Hippocampal formation (tissue), 2 donors: ENCODE data around the gene FBXW4.

ENCODE experiments used
- DNase-seq, 2 donors: peaks; one replicate each; lab custom pipeline; 2025; lab: John Stamatoyannopoulos, UW

The FBXW4 gene

DNA sequence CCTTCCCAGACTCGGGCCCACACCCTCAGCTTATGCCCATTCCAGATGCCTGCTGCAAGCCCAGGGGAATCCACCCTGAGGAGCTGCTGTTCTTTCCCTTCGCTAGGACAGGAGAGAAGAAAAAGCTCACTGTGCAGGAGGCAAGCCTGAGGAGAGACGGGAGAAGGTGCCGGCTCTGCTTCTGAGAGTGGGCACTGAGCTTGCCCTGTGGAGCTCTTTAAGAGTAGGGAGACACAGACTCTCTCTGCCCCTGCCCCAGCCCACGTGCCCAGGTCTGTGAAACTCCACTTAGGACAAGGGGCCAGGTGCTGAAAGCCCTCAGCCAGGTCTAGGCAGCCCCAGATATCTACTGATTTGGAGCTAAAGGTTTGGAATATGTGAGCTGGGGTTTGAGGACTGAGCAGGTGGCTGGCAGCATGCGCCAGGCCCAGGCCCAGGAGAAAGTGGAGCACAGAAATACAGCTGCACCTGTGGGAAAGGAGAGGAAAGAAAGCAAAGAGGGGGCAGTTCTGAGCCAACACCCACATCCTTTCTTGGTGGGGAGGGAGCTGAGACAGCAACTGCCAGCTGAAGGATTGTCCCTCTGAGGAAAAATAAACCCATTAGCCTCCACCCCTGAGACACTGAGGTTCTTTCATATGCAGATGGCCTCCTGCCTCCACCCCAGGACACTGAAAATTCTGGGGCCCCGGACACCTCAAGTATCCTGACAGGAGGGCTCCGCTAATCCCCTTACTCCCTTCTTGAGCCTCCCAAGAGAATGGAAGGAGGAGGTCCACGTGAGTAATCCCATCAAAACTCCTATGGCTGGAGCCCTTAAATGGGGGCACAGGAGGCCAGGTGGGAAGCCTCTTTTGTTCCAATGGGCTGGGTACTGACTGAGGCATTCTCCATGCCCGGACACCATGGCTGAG is 114.2 kb downstream of the FBXW4 start:
- no peak for DNase-seq

DNA sequence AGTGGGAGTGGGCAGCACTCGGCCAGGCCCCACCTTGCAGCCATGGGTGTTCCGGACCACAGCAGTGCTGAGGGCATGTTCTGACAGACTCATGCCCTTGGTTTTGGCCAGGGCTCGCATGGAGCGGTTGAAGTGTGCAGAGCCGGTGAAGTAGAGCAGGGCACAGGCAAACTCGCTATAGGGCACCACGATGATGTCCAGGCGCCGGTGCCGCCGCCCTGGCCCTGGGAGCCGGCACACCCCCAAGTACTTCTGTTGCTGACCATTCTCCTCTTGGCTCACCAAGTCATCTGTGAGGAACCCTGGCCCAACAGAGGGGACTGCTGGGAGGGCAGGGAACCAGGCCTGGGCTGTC is 115.5 kb downstream of the FBXW4 start:
- no peak for DNase-seq

DNA sequence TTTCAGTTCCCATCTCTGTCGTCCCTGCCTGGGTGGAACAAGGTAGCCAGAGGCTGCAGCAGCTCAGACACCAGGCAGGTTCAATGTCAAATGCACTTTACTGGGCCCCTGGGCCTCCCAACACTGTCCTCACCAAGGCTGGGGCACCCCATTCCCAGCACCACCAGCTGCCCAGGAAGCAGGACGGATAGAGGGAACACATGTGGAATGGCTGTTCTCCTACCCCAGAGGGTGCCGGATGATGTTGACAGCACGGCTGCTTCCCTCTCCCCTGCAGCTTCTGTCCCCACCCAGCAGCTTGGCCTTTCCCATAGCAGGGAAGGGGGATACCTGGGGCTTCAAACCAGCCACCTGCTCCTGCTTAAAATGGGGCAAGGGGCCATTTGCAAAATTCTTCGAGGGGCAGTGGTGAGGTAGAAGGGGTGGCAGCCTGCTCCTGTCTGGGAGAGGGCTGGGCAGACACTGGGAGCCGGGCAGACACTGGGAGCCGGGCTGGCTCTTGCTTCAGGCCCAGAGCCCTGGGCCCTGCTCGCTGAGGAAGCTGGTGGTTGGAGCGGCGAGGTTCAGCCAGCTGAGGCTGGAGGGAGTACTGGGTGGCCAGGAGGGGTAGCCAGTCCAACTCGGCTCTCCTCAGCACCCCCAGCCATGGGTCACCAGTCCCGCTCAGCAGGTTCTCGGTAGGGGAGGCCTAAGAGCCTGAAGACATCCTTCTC is 116.0 kb downstream of the FBXW4 start:
- no peak for DNase-seq

DNA sequence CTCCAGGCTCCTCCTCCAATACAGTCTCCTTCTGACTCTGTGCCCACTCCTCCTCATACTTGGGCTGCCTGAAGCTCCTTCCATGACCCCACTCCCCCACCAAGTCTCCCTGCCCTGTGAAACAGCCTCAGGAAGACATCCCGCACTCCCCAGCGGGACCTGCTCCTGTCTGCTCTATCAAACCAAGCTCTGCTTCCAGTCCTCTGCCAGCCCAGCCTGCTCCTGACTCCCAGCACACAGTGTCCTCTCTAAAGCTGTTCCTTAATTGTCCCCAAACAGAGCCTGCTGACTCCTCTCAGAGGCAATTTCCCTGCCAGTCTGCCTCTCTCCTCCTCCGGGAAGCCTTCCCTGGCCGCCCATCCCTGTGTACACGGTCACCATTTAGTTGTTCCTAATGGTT is 116.8 kb downstream of the FBXW4 start:
- no peak for DNase-seq

DNA sequence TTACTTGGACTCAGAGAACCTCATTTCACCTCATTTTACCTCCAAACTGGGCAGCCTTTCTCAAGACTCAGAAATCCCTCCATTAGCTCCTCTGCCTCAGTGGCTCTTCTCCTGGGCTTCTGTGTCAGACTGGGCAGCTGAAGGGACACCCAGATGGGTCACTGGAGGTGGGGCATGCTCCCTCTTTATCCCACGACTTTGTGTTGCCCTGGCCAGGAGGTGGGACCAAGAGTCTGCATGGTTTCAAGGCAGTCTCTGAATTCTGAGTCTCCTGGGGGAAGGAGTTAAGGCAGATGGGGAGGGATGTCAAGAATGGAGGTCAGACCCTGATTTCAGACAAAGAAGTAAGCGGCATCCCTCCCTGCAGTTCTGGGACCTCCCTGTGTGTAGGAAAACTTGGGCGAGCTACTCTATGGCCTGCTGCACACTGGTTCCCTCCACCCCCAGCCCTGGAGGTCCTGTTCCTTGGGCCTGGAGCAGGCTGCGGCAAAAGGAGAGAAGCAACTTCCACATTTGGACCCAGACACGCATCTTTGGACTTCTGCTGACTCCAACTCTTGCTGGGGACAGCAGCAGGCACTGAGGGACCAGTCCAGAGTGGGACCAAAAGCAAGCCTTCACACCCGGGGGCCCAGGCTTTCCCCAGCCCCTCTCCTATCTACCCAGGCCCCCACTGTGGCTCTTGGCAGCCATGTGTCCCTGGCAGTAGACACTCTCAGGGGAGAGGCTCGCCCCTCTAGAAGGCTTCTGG is 117.7 kb downstream of the FBXW4 start:
- DNase-seq, result no peak

DNA sequence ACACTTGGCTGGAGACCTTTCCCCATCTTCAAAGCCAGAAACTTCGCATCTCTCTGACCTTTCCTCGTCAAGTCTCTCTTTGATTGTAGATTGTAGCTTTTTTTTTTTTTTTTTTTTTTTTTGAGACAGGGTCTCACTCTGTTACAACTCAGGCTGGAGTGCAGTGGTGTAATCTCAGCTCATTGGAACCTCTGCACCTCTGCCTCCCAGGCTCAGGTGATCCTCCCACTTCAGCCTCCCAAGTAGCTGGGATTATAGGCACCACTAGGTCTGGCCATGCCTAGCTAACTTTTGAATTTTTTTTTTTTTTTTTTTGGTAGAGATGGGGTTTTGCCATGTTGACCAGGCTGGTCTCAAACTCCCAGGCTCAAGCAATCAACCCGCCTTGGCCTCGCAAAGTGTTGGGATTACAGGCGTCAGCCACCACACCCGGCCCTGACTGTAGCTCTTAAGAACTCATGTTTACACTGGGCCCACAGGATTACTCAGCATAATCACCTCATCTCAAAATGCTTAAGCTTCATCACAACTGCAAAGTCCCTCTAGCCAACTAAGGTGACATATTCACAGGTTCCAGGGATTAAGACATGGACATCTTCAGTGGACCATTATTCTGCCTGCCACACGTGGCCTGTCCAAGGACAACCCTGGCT is 118.6 kb downstream of the FBXW4 start:
- no peak for DNase-seq

DNA sequence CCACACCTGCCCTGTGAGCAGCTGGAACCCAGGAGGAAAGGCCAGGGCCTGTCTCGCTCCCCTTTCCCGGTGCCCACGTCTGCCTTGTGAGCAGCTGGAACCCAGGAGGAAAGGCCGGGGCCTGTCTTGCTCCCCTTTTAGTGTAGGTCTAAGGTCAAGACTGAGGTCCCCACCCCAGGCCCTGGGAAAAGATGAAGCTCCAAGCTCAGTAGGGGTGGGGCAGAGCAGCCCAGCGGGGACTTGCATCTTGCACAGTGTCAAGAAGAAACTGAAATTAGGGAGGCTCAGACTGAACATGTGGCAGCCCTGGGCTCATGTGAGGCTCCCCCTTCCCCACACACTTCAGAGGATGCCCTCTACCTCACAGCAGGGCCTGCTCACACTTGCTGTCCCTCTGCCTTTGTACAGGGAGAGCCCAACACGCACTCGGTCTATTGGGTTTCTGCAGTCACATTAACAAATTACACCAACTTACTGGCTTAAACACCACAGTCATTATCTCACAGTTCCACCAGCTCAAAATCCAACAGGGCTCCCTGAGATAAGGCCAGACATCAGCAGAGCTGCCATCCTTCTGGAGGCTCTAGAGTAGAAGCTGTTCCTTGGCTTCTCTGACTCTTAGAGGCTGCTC is 119.3 kb downstream of the FBXW4 start:
- no peak for DNase-seq

DNA sequence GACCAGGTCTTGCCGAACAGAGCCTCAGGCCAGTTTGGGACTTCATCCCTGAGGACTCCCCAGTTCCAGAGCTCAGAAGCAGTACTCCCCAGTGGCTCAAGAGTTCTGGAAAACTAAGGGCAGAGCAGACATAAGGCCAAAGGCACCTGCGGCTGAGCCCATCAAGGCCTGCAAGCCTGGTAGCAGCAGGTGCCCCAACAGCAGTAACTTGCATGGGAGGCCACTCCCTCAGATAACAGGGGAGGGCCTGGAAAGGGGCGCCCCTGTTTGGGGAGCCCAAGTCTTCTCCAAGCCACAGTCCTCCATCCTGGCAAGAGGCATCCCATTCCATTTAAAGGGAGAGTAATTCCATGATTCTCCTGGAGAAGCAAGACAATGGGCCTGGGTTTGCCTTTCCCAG is 119.9 kb downstream of the FBXW4 start:
- DNase-seq, result no peak

DNA sequence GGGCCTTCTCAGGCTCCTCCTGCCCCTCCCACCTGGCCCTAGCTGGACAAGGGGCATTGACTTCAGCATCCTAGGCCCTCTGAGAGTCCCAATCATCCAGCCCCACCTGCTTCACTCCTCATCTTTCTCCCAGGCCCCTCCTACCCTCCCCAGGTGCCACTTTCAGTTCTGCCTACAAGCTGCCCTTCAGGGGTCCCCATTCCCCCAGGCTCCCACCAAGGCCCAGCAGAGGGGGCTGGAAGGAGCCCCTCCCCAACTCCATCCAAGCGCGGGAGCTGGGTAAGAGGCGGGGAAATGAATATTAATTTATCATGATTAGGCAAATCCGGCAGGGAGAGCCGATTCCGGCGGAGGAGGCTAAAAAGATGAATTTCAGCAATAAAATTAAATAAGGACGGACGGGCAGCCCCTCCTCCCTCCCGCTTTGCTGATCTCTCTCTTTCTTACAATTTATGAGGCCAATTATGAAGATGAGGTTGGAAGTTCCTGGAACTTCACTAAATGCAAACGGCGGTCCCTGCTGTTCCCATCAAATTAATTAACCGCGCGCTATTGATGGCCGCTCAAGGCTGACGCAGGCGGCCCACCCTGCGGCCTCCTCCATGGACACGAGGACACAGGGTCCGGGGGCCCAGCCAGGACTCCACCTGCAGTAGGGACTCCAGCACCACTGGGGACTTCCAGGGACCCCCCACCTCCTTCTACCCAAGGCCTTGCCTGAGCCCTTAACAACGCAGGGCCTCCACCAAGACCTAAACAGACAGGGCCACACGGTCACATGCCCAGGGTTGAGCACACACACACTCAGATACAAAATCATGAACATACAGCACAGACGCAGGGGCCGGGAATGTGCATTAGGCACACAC is 120.9 kb downstream of the FBXW4 start:
- no peak for DNase-seq

DNA sequence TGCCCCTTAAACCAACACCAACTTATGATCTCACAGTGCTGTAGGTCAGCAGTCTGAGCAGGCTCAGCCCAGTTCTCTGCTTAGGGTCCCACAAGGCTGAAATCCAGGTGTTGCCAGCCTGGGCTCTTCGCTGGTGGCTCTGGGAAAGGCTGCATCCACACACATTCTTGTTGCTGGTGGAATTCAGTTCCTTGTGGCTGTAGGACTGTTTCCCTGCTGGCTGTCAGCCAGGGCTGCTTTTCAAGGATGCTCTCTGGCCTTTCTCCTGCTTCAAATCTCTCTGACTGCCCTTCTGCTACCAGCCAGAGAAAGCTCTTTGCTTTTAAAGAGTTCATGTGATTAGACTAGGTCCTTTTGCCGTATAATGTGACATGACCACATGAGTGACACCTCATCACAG is 122.2 kb downstream of the FBXW4 start:
- DNase-seq, result no peak

DNA sequence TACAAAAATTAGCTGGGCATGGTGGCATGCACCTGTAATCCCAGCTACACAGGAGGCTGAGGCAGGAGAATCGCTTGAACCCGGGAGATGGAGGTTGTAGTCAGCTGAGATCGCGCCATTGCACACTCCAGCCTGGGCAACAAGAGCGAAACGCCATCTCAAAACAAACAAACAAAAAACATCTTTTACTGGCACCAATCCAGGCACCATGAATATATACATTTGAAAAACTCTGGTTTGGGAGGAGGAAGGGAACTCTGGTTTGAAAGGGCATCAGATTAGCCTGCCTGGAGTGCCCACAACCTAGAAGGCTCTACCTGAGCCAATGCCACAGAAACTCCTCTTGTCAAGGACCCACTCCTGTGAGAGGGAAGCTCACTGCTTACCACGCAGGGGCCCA is 122.8 kb downstream of the FBXW4 start:
- DNase-seq, result no peak

DNA sequence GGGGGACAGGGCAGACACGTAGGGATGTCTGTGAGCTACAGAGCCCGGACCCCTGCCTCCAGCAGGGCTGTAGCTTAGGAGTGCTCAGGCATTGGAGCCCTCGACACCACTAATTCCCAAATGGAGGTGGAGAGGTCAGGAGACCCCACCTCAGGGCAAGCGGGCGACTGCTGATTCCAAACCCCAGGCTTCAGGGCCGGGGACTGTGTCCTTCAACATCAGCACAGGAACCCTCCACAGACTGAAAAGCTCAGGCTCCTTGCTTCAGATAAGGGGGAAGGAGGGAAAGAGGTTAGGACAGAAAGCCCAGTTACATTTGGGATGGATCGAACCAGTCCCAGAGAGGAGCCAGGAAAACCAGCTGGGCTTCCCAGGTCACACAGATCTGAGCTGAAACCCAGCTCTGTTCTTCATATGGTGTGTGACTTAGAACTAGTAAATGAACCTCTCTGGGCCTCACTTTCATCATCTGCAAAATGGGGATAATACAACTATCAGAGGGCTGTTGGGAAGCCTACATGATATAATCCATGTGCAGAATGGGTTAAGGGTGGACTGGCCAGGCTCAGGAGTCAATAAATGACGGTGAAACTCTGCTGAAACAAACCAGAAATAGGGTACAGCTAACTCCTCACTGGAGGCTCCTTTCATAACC is 123.6 kb downstream of the FBXW4 start:
- DNase-seq, result no peak

DNA sequence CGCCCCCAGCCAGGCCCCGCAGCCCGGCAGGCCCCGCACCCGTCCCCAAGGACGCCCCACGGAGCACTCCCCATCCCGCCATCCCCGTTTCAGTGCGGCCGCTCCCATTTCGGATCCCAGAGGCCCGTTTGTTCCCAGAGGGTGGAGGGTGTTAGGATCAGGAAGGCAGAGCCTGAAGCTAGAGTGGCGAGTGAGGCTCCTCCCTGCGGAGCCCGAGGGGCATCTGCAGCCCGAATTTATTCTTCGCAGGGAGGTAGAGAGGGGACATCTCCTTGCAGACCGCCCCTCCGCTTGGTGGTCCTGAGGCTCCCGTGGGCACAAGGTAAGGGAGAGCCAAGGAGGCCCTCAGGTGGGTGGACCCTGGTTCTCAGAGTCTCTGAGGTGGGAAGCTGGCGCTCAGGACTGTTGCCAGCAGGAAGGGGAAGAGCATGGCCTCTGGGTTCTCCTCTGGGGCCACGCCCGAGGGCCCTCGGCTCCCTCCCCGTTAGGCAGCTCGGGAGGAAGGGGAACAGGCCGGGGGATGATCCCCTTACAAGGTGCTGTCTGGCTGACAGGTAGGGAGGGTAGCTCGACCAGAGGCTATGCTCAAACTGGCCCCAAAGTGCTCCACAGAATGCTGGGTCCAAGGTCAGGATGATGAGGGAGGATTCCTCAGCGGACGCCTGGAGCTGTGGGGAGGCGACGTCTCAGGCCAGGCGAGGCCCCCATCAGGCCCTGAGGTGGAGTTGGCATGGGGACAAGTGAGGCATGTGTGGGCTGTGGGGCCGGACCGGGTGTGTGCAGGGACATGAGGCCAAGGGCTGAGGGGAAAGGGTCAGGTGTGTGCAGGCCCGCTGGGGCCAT is 124.3 kb downstream of the FBXW4 start:
- no peak for DNase-seq

DNA sequence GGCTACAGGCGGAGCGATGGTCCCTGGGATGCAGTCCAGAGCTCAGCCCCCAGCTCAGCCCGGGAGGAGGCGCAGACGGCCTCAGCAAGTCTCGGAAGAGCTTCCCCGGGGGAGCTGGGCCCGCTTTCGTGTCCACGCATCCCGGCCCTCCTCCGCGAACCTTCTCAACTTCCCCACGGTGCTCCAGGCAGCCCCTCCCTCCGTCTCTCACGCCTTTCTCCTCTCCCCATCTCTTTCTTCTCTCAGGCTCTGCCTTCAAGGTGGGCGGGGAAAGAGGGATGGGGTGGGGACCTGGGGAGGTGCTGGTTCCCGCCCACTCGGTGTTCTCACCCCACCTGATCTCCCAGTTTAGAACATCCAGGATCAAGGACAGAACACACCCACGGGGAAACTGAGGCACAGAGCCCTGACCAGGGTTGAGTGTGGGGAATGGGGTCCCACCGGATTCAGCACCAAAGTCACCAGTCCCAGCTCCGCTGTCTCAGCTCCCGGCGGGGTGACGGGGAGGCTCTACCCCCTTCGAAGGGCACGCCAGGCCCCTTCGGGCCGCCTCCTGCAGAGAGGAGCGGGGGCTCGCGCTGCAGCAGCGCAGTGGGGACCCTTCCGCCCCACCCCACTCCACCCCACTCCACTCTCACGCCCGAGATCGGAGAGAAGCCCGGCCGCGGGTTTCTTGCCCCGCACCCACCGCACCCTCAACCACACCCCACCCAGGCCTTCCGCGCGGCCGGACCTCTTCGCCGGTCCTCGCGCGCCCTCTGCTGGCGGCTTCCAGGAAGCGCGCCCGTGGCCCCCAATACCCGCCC is 125.1 kb downstream of the FBXW4 start:
- DNase-seq, result peak; percentile 22 to 61

DNA sequence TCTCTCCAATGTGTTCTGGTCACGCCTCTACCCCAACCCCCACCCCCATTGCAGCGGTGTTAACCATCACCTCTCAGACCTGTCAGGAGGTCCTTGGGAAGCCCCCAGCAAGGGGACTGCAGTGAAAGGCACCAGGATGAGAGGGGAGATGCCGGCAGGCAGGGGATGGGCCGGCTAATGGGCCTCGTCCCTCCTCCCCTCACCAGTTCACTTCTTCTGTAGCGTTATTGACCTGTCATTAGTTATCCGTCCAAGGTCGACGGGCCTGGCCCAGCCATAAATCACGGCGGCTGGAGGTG is 125.7 kb downstream of the FBXW4 start:
- no peak for DNase-seq

DNA sequence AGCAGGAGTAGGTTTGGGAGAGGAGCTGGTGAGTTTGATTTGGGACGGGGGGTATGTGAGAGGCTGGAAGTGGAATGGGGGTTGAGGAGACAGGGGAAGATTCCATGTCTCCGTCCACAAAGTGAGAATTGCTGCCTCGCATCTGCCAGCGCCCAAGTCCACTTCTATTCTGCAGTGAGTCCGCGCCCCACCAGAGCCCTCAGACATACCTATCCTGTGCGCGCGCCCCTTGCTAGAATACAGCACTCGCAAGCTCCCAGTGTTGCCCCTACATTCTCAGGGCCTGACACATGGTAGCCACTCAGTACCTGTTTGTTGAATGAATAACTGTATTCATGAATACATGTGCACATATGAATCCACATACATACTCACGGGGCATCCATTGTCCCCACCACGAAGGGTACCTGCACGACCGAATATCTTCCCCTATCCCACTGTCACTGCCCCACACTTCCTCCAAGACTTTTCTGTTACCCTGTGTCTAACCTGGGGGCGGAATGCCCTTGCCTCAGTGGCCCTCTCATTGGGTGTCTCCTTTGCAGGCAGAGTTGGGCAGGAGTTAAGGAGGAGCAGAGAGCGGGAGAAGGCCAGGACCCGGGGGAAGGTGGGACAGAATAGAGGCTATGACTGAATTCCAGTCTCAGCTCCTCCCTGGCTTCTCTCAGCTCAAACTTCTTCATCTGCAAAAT is 126.8 kb downstream of the FBXW4 start:
- no peak for DNase-seq

DNA sequence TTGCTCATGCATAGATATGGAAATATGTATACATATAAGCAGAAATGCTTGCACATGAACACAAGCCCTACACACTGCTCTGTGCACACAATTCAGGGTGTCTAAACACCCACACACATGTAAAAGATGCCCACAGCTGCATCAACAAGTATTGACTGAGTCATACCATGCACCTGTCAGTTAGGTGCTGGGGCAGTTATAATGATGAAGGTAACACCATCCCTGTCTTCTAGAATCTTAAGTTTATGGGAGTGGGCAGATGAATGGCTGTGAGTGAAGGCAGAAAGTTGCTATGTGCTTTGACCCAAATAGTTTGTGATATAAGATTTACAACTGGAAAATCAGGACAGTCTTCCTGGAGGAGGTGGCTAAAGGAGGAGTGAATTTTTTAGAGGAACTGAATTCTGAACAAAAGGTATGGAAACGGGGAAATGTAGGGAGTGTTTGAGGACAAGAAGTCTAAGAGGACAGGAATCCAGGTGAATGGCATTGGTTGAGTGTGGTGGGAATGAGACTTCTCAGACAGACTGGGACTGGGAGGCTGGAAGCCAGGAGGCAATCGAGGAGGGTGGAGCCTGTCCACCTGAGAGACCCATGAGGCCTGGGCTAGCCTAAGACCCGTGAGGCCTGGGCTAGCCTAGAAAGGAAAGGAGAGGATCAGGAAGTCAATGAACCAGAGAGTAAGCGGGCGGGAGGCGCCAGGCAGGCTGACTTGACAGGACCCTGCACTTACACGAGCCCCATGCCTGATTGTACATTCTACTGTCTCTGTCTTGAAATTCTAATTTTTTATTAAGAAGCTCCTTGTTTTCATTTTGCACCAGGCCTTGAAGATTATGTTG is 127.6 kb downstream of the FBXW4 start:
- DNase-seq, result no peak
